H1 (cell line): ENCODE measurements around the gene MXRA7. TPM values are rescaled to one million over a fixed set of nuclear protein-coding genes. Genes with fewer than 3 reads are reported as not detected.

Experiments used
- CTCF ChIA-PET: fragments of 300-600 bp; sonication (Branson Sonifier 250); formaldehyde crosslinking; loops from one replicate; lab custom pipeline; 2021; ENCODE audit not compliant: partially characterized antibody; lab: Charles Lee
- POLR2A ChIA-PET: fragments of 300-600 bp; sonication (Branson Sonifier 250); formaldehyde crosslinking; loops from one replicate; lab custom pipeline; 2021; ENCODE audit warnings: inconsistent platforms; ENCODE audit not compliant: partially characterized antibody; lab: Charles Lee
- DNase-seq, 2 experiments: peaks; one replicate each; pipeline versions ENCODE4 v3.0.0 to v3.0.0-alpha.2; 2010 to 2022; ENCODE audit warnings: low spot score in 2 of 2, low read depth in 1 of 2, mixed read lengths in 1 of 2
- FAIRE-seq: peaks from 2 replicates; lab custom pipeline; 2011; peaks lifted over from hg19 to GRCh38; lab: Jason Lieb, UNC
- H2AFZ ChIP-seq: 2 replicates; pipeline ENCODE4 v1.8.1; 2012; ENCODE audit warnings: low read length, inconsistent platforms
- H2AK5ac ChIP-seq: 2 replicates; pipeline ENCODE4 v1.6.1; 2013; ENCODE audit warnings: low read depth, low read length
- H2BK120ac ChIP-seq: replicated peaks from 2 replicates; pipeline ENCODE3; 2013; ENCODE audit warnings: low read depth, low read length, inconsistent platforms
- H2BK12ac ChIP-seq: 2 replicates; pipeline ENCODE4 v1.6.1; 2013; ENCODE audit warnings: low read depth, low read length
- H2BK15ac ChIP-seq: 2 replicates; pipeline ENCODE4 v1.6.1; 2013; ENCODE audit warnings: low read length
- H2BK20ac ChIP-seq: 2 replicates; pipeline ENCODE4 v1.6.1; 2013; ENCODE audit warnings: low read length
- H2BK5ac ChIP-seq: 2 replicates; pipeline ENCODE4 v1.6.1; 2013; ENCODE audit warnings: low read depth, low read length
- H3K14ac ChIP-seq: 2 replicates; pipeline ENCODE4 v1.6.1; 2013; ENCODE audit warnings: inconsistent platforms; ENCODE audit not compliant: insufficient read length
- H3K18ac ChIP-seq: 2 replicates; pipeline ENCODE4 v1.6.1; 2013; ENCODE audit warnings: low read length; ENCODE audit errors: extremely low read depth
- H3K23ac ChIP-seq: 2 replicates; pipeline ENCODE4 v1.6.1; 2013; ENCODE audit warnings: inconsistent platforms; ENCODE audit not compliant: insufficient read length
- H3K23me2 ChIP-seq: 2 replicates; pipeline ENCODE4 v1.6.1; 2013; ENCODE audit warnings: low read depth, low read length
- H3K27ac ChIP-seq: 2 replicates; pipeline ENCODE4 v1.6.1; 2011; ENCODE audit warnings: low read depth, low read length, inconsistent platforms
- H3K27me3 ChIP-seq, 4 experiments: replicated peaks in 1 of 4; 1 replicate in 1 of 4; 2 replicates in 3 of 4; pipeline versions ENCODE4 v1.6.1 to v1.8.1; 2011 to 2013; ENCODE audit warnings: low read length in 3 of 4, mild to moderate bottlenecking in 3 of 4, inconsistent platforms in 2 of 4, mixed read lengths in 2 of 4, moderate library complexity in 1 of 4; ENCODE audit not compliant: control insufficient read depth in 3 of 4, insufficient read depth in 3 of 4; ENCODE audit errors: extremely low read depth in 1 of 4
- H3K36me3 ChIP-seq, 4 experiments: 2 replicates each; pipeline versions ENCODE4 v1.6.1 to v1.8.1; 2011 to 2013; ENCODE audit warnings: mild to moderate bottlenecking in 4 of 4, low read length in 3 of 4, moderate library complexity in 2 of 4, control low read depth in 1 of 4, inconsistent platforms in 1 of 4; ENCODE audit not compliant: insufficient read depth in 4 of 4, control insufficient read depth in 2 of 4
- H3K4ac ChIP-seq: replicated peaks from 2 replicates; pipeline ENCODE3; 2013; ENCODE audit warnings: low read length, low read depth, mixed read lengths, inconsistent platforms; ENCODE audit not compliant: insufficient read length
- H3K4me1 ChIP-seq, 4 experiments: replicated peaks in 1 of 4; 1 replicate in 1 of 4; 2 replicates in 3 of 4; pipeline versions ENCODE4 v1.6.1 to v1.8.1; 2011 to 2013; ENCODE audit warnings: low read length in 3 of 4, inconsistent platforms in 2 of 4, mixed read lengths in 1 of 4; ENCODE audit not compliant: insufficient read depth in 4 of 4, control insufficient read depth in 3 of 4
- H3K4me2 ChIP-seq, 2 experiments: 2 replicates each; pipeline versions ENCODE4 v1.6.1 to v1.8.1; 2011 to 2013; ENCODE audit warnings: low read depth in 2 of 2, low read length in 2 of 2, control low read depth in 1 of 2, inconsistent platforms in 1 of 2, mild to moderate bottlenecking in 1 of 2; ENCODE audit not compliant: insufficient read depth in 1 of 2
- H3K4me3 ChIP-seq, 4 experiments: fragments of 200-600, 300-600 bp in 1 of 4; sonication (generic), shearing (Covaris generic), sonication (Bioruptor Twin) in 1 of 4; 2 replicates each; pipeline versions ENCODE4 v1.5.1 to v1.8.1; 2011 to 2016; ENCODE audit warnings: low read length in 4 of 4, low read depth in 3 of 4, control low read depth in 2 of 4, inconsistent platforms in 2 of 4, mild to moderate bottlenecking in 2 of 4, mixed read lengths in 1 of 4, moderate library complexity in 1 of 4; ENCODE audit not compliant: insufficient read depth in 2 of 4; ENCODE audit errors: extremely low read depth in 1 of 4
- H3K56ac ChIP-seq: replicated peaks from 2 replicates; pipeline ENCODE3; 2013; ENCODE audit warnings: low read depth, mild to moderate bottlenecking, mixed read lengths, low read length, inconsistent platforms; ENCODE audit not compliant: insufficient read length
- H3K79me1 ChIP-seq: 2 replicates; pipeline ENCODE4 v1.6.1; 2013; ENCODE audit warnings: low read depth, low read length, control low read depth
- H3K79me2 ChIP-seq, 2 experiments: 2 replicates each; pipeline versions ENCODE4 v1.6.1 to v1.8.1; 2012 to 2013; ENCODE audit warnings: low read length in 2 of 2, mild to moderate bottlenecking in 2 of 2, inconsistent platforms in 1 of 2; ENCODE audit not compliant: insufficient read depth in 2 of 2, control insufficient read depth in 1 of 2
- H3K9ac ChIP-seq, 4 experiments: replicated peaks in 1 of 4; 1 replicate in 1 of 4; 2 replicates in 3 of 4; pipeline versions ENCODE4 v1.6.1 to v1.8.1; 2011 to 2013; ENCODE audit warnings: low read depth in 3 of 4, low read length in 3 of 4, control low read depth in 2 of 4, mild to moderate bottlenecking in 2 of 4, moderate library complexity in 2 of 4, inconsistent platforms in 1 of 4; ENCODE audit errors: extremely low read depth in 1 of 4
- H3K9me3 ChIP-seq, 2 experiments: 2 replicates each; pipeline versions ENCODE4 v1.6.1 to v1.8.1; 2012 to 2013; ENCODE audit warnings: mild to moderate bottlenecking in 2 of 2, moderate library complexity in 2 of 2, control low read depth in 1 of 2, inconsistent platforms in 1 of 2, low read depth in 1 of 2, low read length in 1 of 2, mixed read lengths in 1 of 2; ENCODE audit not compliant: insufficient read depth in 2 of 2
- H4K20me1 ChIP-seq, 2 experiments: replicated peaks in 1 of 2; 2 replicates each; pipeline versions ENCODE3 to v1.8.1; 2011 to 2013; ENCODE audit warnings: inconsistent platforms in 2 of 2, low read length in 2 of 2, mild to moderate bottlenecking in 1 of 2; ENCODE audit not compliant: insufficient read depth in 2 of 2, control insufficient read depth in 1 of 2
- H4K5ac ChIP-seq: 2 replicates; pipeline ENCODE4 v1.6.1; 2013; ENCODE audit warnings: low read length, low read depth, mixed read lengths, inconsistent platforms; ENCODE audit not compliant: insufficient read length
- H4K8ac ChIP-seq: 2 replicates; pipeline ENCODE4 v1.8.0; 2013; ENCODE audit warnings: mild to moderate bottlenecking, moderate library complexity, low read length, inconsistent platforms; ENCODE audit not compliant: insufficient read depth; ENCODE audit errors: extremely low read depth
- H4K91ac ChIP-seq: replicated peaks from 2 replicates; pipeline ENCODE3; 2013; ENCODE audit warnings: low read length, mixed read lengths, inconsistent platforms; ENCODE audit not compliant: insufficient read length
- ATF2 ChIP-seq: IDR thresholded peaks from 2 replicates; pipeline ENCODE4 v1.6.1; 2012; ENCODE audit warnings: low read length, inconsistent platforms
- CEBPB ChIP-seq: IDR thresholded peaks from 2 replicates; pipeline ENCODE4 v1.6.1; 2012; ENCODE audit warnings: low read depth, low read length
- WGBS, 2 experiments: shearing (Covaris generic) in 1 of 2; methylation state at CpG; one replicate each; pipeline versions ENCODE4 v1.1.6 to v1.1.7; 2013 to 2015; ENCODE audit warnings: low lambda C conversion rate in 2 of 2, mixed read lengths in 2 of 2, inconsistent platforms in 1 of 2, low coverage in 1 of 2, missing lambda C conversion rate in 1 of 2; ENCODE audit not compliant: insufficient replicate concordance in 2 of 2, insufficient coverage in 1 of 2, insufficient read length in 1 of 2; ENCODE audit errors: extremely low coverage in 1 of 2, missing lambda C conversion rate in 1 of 2; 5-methylcytosine and 5-hydroxymethylcytosine counted together
- polyA plus RNA-seq, 7 experiments: library from polyadenylated mRNA; depleted of rRNA in 3 of 7; stranded (reverse) in 5 of 7; unstranded in 2 of 7; fragments of >200 nt in 5 of 7; fragments of 200-250 nt in 2 of 7; gene quantifications; 1 replicate in 5 of 7; 2 replicates in 1 of 7; 4 replicates in 1 of 7; pipeline versions ENCODE4 v1.2.1 to v1.2.3, GENCODE V29; 2011 to 2013; ENCODE audit warnings: missing spikeins in 2 of 7, mixed read lengths in 2 of 7
- total RNA-seq: library from RNA; stranded (reverse); fragmentation: NEBNext Ultra II Directional; extraction: Animal tissue kit (Norgen Biotek cat#: 25700); gene quantifications from 2 replicates; pipeline ENCODE4 v1.2.1, GENCODE V29; 2021

MXRA7 gene
- total and polyA plus RNA-seq, 2 of the 8 experiments (the other 6 are each of a cell fraction or from before 2014, with no cell fraction given), result 17.8 to 26.6 TPM

- H3K36me3 ChIP-seq, result peaks cover 0 to 4% (median 4%) of the 10 kb centered on the region in 4 experiments; a peak in 4 of 8 replicates
- H4K5ac ChIP-seq, result no peak overlapping the region
- 88% methylated on average over 11 of the region's 12 CpGs; no CpG with 5 or more reads in 1 of the 2 experiments for WGBS, 2 experiments
- H3K18ac ChIP-seq, result no peak overlapping the region
- H4K20me1 ChIP-seq, result peaks cover 0 to 1% of the 10 kb centered on the region in 2 experiments
- no peak overlapping the region for H2BK12ac ChIP-seq
- no peak overlapping the region for H2BK15ac ChIP-seq
- H3K79me2 ChIP-seq, result no peaks in the 10 kb centered on the region
- no peaks in the 10 kb centered on the region for H3K4me1 ChIP-seq
- peak; percentile 59; the same call in 1 of the 2 replicates for TF ChIP-seq CEBPB
- TF ChIP-seq ATF2, result no peak
- no peak overlapping the region for H2BK20ac ChIP-seq
- H3K4ac ChIP-seq, result no peak overlapping the region
- H3K23me2 ChIP-seq, result no peaks in the 10 kb centered on the region; the same call in 1 of the 2 replicates
- no peak overlapping the region for H4K91ac ChIP-seq
- no peak overlapping the region for H3K4me2 ChIP-seq
- H3K79me1 ChIP-seq, result no peaks in the 10 kb centered on the region
- CTCF ChIA-PET, result interaction anchor here (0.7 to 0.9 kb wide), 3 partner anchors 11 to 45 kb away, joined by 3 read pairs; no protein-coding TSS in a partner anchor
- POLR2A ChIA-PET, result interaction anchor here (0.6 kb wide), 1 partner anchor 407 kb away, joined by 3 read pairs; no protein-coding TSS in a partner anchor
- H3K4me3 ChIP-seq, result no peak overlapping the region
- no peaks in the 10 kb centered on the region for H3K9me3 ChIP-seq
- H3K56ac ChIP-seq, result no peak overlapping the region
- H3K23ac ChIP-seq, result no peak overlapping the region
- no peak overlapping the region for H2BK5ac ChIP-seq
- H3K9ac ChIP-seq, result no peak overlapping the region
- no peak for FAIRE-seq
- no peak overlapping the region for H2AK5ac ChIP-seq
- H3K27me3 ChIP-seq, result no peaks in the 10 kb centered on the region
- no peak overlapping the region for H3K14ac ChIP-seq
- no peak overlapping the region for H2BK120ac ChIP-seq
- no peak overlapping the region for H3K27ac ChIP-seq
- no peak overlapping the region for H2AFZ ChIP-seq
- H4K8ac ChIP-seq, result no peak overlapping the region
- DNase-seq, result no peak
These were observed 42.5 kb upstream of the MXRA7 start for GRCh38 chr17:76753061-76753961.
